GM23338 (cell line): ENCODE results near the gene COL1A1.

ENCODE experiments used
- CREB1 ChIP-seq: fragments of 250-450 bp; sonication (Bioruptor Pico); IDR thresholded peaks from 2 replicates; pipeline ENCODE4 v1.5.0; 2020; ENCODE audit warnings: low read depth, mild to moderate bottlenecking, moderate library complexity
- EZH2 ChIP-seq: fragments of 200-600 bp; sonication (generic); IDR thresholded peaks from one replicate; pipeline ENCODE4 v1.8.0; 2017; ENCODE audit warnings: antibody characterized with exemption, mild to moderate bottlenecking, low read depth; ENCODE audit not compliant: unreplicated experiment
- POLR2AphosphoS5 ChIP-seq: IDR thresholded peaks from 2 replicates; pipeline ENCODE4 v1.6.1; 2016; ENCODE audit warnings: antibody characterized with exemption, low read depth
- TF ChIP-seq, protein P1 (sequence below), 2 experiments: fragments of 200-600 bp in 1 of 2; sonication (generic) in 1 of 2; conservative IDR thresholded peaks; 2 replicates each; pipeline versions ENCODE4 v1.5.1 to v1.6.1; 2016 to 2017; ENCODE audit warnings: antibody characterized with exemption in 2 of 2, low read depth in 2 of 2, mild to moderate bottlenecking in 2 of 2, moderate library complexity in 1 of 2
- TF ChIP-seq, protein P2 (sequence below): IDR thresholded peaks from one replicate; pipeline ENCODE4 v1.6.1; 2018; ENCODE audit warnings: antibody characterized with exemption; ENCODE audit not compliant: unreplicated experiment
- TF ChIP-seq, protein P3 (sequence below): IDR thresholded peaks from 2 replicates; pipeline ENCODE4 v1.6.1; 2016; ENCODE audit warnings: antibody characterized with exemption

DNA sequence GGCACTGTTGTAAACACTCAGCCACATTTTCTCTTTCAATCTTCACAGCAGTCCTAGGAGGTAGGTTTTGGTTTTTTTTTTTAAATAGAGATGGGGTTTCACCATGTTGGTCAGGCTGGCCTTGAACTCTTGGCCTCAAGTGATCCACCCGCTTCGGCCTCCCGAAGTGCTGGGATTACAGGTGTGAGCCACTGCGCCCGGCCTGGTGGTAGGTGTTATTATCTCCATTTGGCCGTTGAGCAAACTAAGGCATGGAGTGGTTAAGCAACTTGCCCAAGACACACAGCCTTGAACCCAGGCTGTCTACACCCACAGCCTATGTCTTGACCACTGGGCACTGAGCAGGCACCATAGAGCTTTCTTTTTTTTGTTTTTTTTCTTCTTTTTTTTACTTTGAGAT, 27.0 kb downstream of the COL1A1 start:
- TF ChIP-seq, protein P1, sequence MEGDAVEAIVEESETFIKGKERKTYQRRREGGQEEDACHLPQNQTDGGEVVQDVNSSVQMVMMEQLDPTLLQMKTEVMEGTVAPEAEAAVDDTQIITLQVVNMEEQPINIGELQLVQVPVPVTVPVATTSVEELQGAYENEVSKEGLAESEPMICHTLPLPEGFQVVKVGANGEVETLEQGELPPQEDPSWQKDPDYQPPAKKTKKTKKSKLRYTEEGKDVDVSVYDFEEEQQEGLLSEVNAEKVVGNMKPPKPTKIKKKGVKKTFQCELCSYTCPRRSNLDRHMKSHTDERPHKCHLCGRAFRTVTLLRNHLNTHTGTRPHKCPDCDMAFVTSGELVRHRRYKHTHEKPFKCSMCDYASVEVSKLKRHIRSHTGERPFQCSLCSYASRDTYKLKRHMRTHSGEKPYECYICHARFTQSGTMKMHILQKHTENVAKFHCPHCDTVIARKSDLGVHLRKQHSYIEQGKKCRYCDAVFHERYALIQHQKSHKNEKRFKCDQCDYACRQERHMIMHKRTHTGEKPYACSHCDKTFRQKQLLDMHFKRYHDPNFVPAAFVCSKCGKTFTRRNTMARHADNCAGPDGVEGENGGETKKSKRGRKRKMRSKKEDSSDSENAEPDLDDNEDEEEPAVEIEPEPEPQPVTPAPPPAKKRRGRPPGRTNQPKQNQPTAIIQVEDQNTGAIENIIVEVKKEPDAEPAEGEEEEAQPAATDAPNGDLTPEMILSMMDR (conservative IDR thresholded peaks at IDR 0.05; ENCODE audit: low read depth in 2 of 2), result no peak
- no peak for TF ChIP-seq EZH2
- TF ChIP-seq, protein P2, sequence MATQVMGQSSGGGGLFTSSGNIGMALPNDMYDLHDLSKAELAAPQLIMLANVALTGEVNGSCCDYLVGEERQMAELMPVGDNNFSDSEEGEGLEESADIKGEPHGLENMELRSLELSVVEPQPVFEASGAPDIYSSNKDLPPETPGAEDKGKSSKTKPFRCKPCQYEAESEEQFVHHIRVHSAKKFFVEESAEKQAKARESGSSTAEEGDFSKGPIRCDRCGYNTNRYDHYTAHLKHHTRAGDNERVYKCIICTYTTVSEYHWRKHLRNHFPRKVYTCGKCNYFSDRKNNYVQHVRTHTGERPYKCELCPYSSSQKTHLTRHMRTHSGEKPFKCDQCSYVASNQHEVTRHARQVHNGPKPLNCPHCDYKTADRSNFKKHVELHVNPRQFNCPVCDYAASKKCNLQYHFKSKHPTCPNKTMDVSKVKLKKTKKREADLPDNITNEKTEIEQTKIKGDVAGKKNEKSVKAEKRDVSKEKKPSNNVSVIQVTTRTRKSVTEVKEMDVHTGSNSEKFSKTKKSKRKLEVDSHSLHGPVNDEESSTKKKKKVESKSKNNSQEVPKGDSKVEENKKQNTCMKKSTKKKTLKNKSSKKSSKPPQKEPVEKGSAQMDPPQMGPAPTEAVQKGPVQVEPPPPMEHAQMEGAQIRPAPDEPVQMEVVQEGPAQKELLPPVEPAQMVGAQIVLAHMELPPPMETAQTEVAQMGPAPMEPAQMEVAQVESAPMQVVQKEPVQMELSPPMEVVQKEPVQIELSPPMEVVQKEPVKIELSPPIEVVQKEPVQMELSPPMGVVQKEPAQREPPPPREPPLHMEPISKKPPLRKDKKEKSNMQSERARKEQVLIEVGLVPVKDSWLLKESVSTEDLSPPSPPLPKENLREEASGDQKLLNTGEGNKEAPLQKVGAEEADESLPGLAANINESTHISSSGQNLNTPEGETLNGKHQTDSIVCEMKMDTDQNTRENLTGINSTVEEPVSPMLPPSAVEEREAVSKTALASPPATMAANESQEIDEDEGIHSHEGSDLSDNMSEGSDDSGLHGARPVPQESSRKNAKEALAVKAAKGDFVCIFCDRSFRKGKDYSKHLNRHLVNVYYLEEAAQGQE, result no peak
- TF ChIP-seq, protein P3, sequence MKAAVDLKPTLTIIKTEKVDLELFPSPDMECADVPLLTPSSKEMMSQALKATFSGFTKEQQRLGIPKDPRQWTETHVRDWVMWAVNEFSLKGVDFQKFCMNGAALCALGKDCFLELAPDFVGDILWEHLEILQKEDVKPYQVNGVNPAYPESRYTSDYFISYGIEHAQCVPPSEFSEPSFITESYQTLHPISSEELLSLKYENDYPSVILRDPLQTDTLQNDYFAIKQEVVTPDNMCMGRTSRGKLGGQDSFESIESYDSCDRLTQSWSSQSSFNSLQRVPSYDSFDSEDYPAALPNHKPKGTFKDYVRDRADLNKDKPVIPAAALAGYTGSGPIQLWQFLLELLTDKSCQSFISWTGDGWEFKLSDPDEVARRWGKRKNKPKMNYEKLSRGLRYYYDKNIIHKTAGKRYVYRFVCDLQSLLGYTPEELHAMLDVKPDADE, result no peak
- no peak for TF ChIP-seq POLR2AphosphoS5
- no peak for TF ChIP-seq CREB1
